OCI-LY7 (cell line): Measurements from ENCODE around the gene SMC5. TPM values are rescaled to one million over a fixed set of nuclear protein-coding genes. Genes with fewer than 3 reads are reported as not detected.
A peak's percentile ranks its signal among the peaks of the same experiment; 100 is the strongest.

Experiments used
- BruUV-seq: library from RNA; stranded (reverse); fragments of 400-500 nt; replicated peaks from 2 replicates; lab custom pipeline; 2021; lab: Mats Ljungman, UMichigan
- CTCF ChIA-PET: fragments of 300-600 bp; sonication (Branson Sonifier 250); formaldehyde crosslinking; loops from one replicate; lab custom pipeline; 2022; ENCODE audit warnings: antibody characterized with exemption; ENCODE audit not compliant: unreplicated experiment; lab: Charles Lee
- POLR2A ChIA-PET: fragments of 300-600 bp; sonication (Branson Sonifier 250); formaldehyde crosslinking; loops from one replicate; lab custom pipeline; 2022; ENCODE audit warnings: antibody characterized with exemption; lab: Charles Lee
- DNase-seq: peaks from one replicate; pipeline ENCODE4 v3.0.0-alpha.2; 2015; ENCODE audit warnings: low spot score
- H2AFZ ChIP-seq: fragments of 200-600 bp; sonication (generic), shearing (Covaris generic); 2 replicates; pipeline ENCODE4 v1.6.1; 2014; ENCODE audit warnings: mild to moderate bottlenecking, antibody characterized with exemption, low read length, moderate library complexity
- H3K27ac ChIP-seq: fragments of 200-600 bp; sonication (generic); 2 replicates; pipeline ENCODE4 v1.5.1; 2014; ENCODE audit warnings: mixed run types, low read depth, mild to moderate bottlenecking, moderate library complexity, low read length, inconsistent platforms; ENCODE audit not compliant: poor library complexity, severe bottlenecking
- H3K36me3 ChIP-seq: fragments of 200-600 bp; sonication (generic); 2 replicates; pipeline ENCODE4 v1.6.1; 2014; ENCODE audit warnings: mild to moderate bottlenecking, antibody characterized with exemption, low read length, moderate library complexity, mixed read lengths; ENCODE audit not compliant: insufficient read depth
- H3K4me1 ChIP-seq: fragments of 200-600 bp; sonication (generic); 2 replicates; pipeline ENCODE4 v1.5.1; 2014; ENCODE audit warnings: mild to moderate bottlenecking, low read length; ENCODE audit not compliant: insufficient read depth, poor library complexity, severe bottlenecking
- H3K4me2 ChIP-seq: fragments of 200-600 bp; sonication (generic); 2 replicates; pipeline ENCODE4 v1.6.1; 2014; ENCODE audit warnings: mild to moderate bottlenecking, low read length
- H3K4me3 ChIP-seq: fragments of 200-600 bp; sonication (generic); 2 replicates; pipeline ENCODE4 v1.5.1; 2014; ENCODE audit warnings: mild to moderate bottlenecking, low read depth, low read length; ENCODE audit not compliant: poor library complexity, severe bottlenecking
- H3K79me2 ChIP-seq: fragments of 200-600 bp; sonication (generic); 2 replicates; pipeline ENCODE4 v1.6.1; 2016; ENCODE audit warnings: low read depth, mild to moderate bottlenecking, low read length, moderate library complexity, mixed read lengths; ENCODE audit not compliant: insufficient read depth
- H3K9me2 ChIP-seq: fragments of 200-600 bp; sonication (generic); 2 replicates; pipeline ENCODE4 v1.6.1; 2016; ENCODE audit warnings: mild to moderate bottlenecking, low read length, mixed read lengths; ENCODE audit not compliant: insufficient read depth
- H3K9me3 ChIP-seq: fragments of 200-600 bp; sonication (generic); 2 replicates; pipeline ENCODE4 v1.6.1; 2014; ENCODE audit warnings: mild to moderate bottlenecking, mixed run types, low read length, mixed read lengths
- H4K20me1 ChIP-seq: fragments of 200-600 bp; sonication (generic); 2 replicates; pipeline ENCODE4 v1.6.1; 2014; ENCODE audit warnings: mild to moderate bottlenecking, antibody characterized with exemption, low read length, moderate library complexity, mixed read lengths; ENCODE audit not compliant: insufficient read depth
- EZH2phosphoT487 ChIP-seq: fragments of 200-600 bp; sonication (generic); IDR thresholded peaks from 2 replicates; pipeline ENCODE4 v1.6.1; 2018; ENCODE audit warnings: low read depth, borderline replicate concordance, mild to moderate bottlenecking, mixed run types, antibody characterized with exemption, low read length, moderate library complexity, mixed read lengths
- intact Hi-C: fragments of 100-400 bp; cut with micrococcal nuclease; formaldehyde crosslinking; loops from one replicate; pipeline ENCODE4 v1.10.0; 2022; ENCODE audit not compliant: unreplicated experiment
- total RNA-seq, 2 experiments: library from RNA; depleted of rRNA in 1 of 2; stranded (reverse); fragments of >200 nt in 1 of 2; shearing (Covaris generic) in 1 of 2; gene quantifications; 2 replicates each; pipeline ENCODE4 v1.2.3, GENCODE V29; 2014 to 2022
- TF ChIP-seq, protein P1 (sequence below): fragments of 200-600 bp; sonication (generic); conservative IDR thresholded peaks from 2 replicates; pipeline ENCODE4 v1.5.1; 2014; ENCODE audit warnings: mild to moderate bottlenecking, antibody characterized with exemption, low read length, moderate library complexity, mixed read lengths

Gene SMC5
- total RNA-seq, 2 experiments from 2014 or later: 38.9 to 42.0 TPM

DNA sequence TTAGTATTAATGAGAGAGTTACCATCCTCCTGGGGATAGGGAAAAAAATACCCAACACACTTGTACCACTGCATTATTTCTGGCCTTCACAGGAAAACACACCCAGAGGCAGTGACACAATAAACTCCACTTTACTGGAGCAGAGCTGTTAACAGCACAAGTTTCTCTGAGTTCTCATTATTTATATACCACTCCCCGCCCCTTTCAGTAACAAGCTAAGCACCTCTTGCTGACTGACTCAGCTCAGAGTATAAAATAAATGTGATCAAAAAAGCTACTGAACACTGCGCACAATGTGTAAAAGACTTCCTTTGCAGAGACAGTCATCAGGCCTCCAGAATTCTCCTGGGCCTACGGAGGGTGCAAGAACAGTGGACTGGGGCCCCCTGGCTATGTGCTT, 134.1 kb downstream of the SMC5 start:
- BruUV-seq: no TSS peak
- Histone ChIP-seq H3K79me2 (no peaks in the 10 kb centered on the region), H4K20me1 (no peaks in the 10 kb centered on the region), H3K4me1 (peaks cover 3% of the 10 kb centered on the region), H2AFZ (no peak overlapping the region), H3K4me3 (no peak overlapping the region), H3K9me3 (no peaks in the 10 kb centered on the region), H3K27ac (no peak overlapping the region), H3K9me2 (no peaks in the 10 kb centered on the region), H3K4me2 (no peak overlapping the region), H3K36me3 (no peaks in the 10 kb centered on the region)
- TF ChIP-seq EZH2phosphoT487: no peak
- POLR2A ChIA-PET: interaction anchor here (1.6 kb wide), 1 partner anchor 22 kb away, joined by 3 read pairs; the partner anchor contains the start of gene KLF9
- no peak for DNase-seq
- CTCF ChIA-PET: no interaction called here
- intact Hi-C loops: no loop called here

DNA sequence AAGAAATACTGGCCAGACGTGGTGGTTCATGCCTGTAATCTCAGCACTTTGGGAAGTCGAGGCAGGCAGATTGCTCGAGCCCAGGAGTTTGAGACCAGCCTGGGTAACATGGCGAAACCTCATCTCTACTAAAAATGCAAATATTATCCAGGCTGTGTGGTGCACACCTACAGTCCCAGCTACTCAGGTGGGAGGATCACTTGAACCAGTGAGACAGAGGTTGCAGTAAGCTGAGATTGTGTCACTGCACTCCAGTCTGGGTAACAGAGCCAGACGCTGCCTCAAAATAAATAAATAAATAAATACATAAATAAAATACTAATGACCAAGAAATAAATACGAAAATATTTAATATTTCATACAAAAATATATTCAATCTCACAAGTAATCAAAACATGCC, 136.9 kb downstream of the SMC5 start:
- Histone ChIP-seq H3K4me2 (no peak overlapping the region), H3K79me2 (no peaks in the 10 kb centered on the region), H2AFZ (no peak overlapping the region), H3K4me3 (no peak overlapping the region), H3K9me2 (no peaks in the 10 kb centered on the region), H4K20me1 (no peaks in the 10 kb centered on the region), H3K27ac (no peak overlapping the region), H3K9me3 (no peaks in the 10 kb centered on the region), H3K36me3 (no peaks in the 10 kb centered on the region), H3K4me1 (peaks cover 9% of the 10 kb centered on the region)
- ChIA-PET CTCF (interaction anchor here (0.5 kb wide), 1 partner anchor 99 kb away, joined by 3 read pairs; no protein-coding TSS in a partner anchor), POLR2A (no interaction called here)
- BruUV-seq: no TSS peak
- DNase-seq: no peak
- intact Hi-C loops: no loop called here
- TF ChIP-seq EZH2phosphoT487: no peak
- TF ChIP-seq, protein P1, sequence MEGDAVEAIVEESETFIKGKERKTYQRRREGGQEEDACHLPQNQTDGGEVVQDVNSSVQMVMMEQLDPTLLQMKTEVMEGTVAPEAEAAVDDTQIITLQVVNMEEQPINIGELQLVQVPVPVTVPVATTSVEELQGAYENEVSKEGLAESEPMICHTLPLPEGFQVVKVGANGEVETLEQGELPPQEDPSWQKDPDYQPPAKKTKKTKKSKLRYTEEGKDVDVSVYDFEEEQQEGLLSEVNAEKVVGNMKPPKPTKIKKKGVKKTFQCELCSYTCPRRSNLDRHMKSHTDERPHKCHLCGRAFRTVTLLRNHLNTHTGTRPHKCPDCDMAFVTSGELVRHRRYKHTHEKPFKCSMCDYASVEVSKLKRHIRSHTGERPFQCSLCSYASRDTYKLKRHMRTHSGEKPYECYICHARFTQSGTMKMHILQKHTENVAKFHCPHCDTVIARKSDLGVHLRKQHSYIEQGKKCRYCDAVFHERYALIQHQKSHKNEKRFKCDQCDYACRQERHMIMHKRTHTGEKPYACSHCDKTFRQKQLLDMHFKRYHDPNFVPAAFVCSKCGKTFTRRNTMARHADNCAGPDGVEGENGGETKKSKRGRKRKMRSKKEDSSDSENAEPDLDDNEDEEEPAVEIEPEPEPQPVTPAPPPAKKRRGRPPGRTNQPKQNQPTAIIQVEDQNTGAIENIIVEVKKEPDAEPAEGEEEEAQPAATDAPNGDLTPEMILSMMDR: no peak

DNA sequence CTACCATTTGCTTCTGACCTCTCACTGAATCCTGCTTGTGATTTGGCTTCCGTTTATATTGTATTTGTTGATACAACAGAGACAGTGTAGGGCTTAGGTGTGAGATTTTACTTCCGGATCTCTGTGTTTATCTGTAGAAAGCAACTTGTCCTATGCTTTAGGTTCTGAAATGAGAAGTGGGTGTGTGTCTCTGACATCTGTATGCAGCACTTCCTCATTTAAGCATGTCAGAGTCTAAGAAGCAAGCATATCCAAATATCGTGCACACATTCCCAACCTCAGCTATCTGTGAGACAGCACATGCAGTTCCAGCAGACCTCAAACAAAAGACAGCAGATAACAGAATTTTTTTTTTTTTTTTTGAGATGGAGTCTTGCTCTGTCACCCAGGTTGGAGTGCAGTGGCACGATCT, 139.4 kb downstream of the SMC5 start:
- H3K4me3 ChIP-seq: no peak overlapping the region
- H3K79me2 ChIP-seq: no peaks in the 10 kb centered on the region

More for the DNA sequence above, 139.4 kb downstream of the SMC5 start:
- Histone ChIP-seq H2AFZ (peak overlapping the region; percentile 37; the same call in 1 of the 2 replicates), H3K4me1 (peaks cover 9% of the 10 kb centered on the region), H3K27ac (no peak overlapping the region), H3K9me3 (no peaks in the 10 kb centered on the region), H3K9me2 (no peaks in the 10 kb centered on the region), H4K20me1 (no peaks in the 10 kb centered on the region), H3K36me3 (no peaks in the 10 kb centered on the region), H3K4me2 (no peak overlapping the region)
- peak; percentile 52 for DNase-seq
- TF ChIP-seq, protein P1: no peak
- TF ChIP-seq EZH2phosphoT487: no peak
- intact Hi-C loops: no loop called here
- BruUV-seq: no TSS peak
- ChIA-PET POLR2A (interaction anchor here (0.7 kb wide), 2 partner anchors 31 to 140 kb away, joined by 4 to 7 read pairs; no protein-coding TSS in a partner anchor), CTCF (no interaction called here)
